COR-L47 (cell line): Measurements from ENCODE around the gene PEAK3.

Source experiments
- DNase-seq: peaks from one replicate; lab custom pipeline; 2025; lab: John Stamatoyannopoulos, UW

PEAK3 gene

DNA sequence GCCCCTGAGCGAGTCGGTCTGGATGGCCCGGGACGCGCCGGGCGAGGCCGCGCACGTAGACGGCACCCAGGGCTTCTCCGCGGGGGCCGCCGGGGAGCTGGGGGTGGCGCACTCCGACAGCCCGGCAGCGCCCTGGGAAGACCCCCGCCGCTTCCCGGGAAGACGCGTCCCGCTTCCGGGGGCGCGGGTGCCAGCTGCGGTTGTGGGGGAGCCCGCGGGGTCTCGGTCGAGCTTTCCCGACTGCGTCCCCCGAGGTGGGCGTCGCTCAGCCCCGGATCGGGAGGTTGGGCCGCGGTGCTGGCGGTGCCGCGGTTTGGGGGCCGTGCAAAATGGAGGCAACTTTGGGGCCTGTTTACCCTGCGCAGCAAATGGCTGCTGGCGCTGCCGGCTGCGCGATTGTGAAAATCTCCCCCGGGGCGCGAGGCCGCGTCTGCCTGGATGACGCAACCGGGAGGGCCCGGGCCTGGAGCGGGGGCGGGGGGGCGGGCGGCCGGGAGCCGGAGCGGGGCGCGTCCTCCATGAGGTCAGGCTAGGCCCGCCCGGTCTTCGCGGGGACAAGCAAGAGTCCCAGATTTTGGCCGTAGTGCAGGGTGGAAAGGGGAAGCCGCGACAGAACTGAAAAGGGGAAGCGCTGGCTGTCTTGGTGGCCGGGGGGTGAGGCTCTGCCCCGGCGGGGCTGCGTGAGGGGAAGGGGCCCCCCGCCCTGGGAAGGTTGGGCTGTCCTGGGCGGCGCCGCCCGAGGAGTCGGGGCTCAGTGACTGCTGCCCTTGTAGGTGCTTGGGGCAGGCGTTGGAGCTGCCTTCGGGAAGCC is 11.3 kb downstream of the PEAK3 start:
- peak; percentile 50 for DNase-seq

DNA sequence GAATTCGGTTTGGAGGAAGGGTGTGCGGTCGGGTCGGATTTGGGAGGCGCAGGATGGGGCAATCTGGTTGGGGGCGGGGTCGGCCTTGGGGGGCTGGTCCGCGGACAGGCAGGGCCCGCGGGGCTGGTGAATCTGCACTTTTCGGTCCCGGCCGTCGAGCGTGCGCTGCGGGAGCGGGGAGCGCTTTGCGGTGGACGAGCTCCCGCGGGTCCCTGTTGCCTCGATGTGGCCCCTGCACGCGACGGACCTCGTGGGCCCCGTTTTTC is 11.9 kb downstream of the PEAK3 start:
- DNase-seq, result no peak

DNA sequence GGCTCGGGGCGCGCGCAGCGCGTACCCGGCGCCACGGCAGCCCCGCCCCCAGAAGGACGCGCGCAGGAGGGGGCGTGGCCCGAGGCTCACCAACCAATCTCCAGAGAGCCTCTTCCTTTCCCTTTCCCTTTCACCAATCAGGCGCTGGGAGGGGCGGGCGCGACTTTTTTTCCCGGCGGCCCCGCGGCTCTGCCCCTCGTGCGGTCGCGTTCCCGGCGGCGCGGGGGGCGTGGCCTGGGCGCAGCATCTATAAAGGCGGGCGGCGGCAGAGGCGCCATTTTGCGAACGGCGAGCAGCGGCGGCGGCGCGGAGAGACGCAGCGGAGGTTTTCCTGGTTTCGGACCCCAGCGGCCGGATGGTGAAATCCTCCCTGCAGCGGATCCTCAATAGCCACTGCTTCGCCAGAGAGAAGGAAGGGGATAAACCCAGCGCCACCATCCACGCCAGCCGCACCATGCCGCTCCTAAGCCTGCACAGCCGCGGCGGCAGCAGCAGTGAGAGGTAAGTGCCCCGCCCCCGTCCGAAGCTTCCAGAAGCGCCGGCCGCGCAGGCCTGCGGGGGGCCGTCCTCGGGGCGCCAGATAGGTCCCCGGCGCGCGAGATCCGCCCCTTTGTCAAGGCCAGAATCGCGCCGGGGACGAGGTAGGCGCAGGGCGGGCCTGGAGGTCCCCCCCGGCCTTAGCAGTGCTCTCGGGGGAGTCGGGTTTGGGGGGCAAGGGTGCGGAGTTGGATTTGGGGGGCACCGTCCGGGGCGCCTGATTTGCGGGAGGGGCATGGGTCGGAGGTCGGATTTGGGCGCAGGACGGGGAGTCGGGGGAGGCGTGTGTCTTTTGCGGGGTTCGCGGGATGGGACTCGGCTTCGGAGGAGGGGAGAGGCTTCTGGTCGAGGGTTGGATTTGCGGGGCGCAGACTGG is 12.5 kb downstream of the PEAK3 start:
- peak; percentile 94 for DNase-seq

DNA sequence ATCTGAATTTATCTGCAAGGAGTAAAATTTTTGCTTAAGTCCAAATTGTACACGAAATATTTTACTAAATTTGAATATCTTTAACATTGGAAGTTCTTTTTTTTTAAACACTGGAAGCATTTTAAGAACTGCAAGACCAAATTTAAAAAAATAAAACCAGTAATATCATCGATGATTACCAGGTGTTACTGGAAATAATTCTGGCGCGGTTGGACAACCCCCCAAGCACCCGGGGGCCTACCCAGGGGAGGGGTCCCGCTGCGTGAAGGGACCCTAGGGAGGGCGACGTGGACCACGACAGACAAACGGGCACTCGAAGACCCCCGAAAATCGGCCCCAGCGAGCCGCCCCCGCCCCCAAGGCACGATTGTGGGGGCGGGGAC is 13.1 kb downstream of the PEAK3 start:
- no peak for DNase-seq

DNA sequence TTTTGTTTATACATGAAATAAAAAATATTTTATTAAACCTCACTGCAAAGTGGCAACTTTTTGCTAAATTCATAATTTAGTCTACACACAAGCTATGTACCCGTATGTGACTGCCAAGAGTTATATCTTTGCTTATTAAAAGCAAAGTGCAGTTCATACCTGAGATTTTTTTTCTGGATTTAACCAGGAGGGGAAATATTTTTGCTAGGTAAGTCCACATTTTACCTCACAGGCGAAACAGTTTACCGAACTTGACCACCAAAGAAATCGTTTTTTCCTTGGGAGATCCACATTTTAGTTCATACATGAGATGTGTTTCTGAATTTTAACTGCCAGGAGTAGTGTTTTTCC is 13.5 kb downstream of the PEAK3 start:
- DNase-seq, result no peak

DNA sequence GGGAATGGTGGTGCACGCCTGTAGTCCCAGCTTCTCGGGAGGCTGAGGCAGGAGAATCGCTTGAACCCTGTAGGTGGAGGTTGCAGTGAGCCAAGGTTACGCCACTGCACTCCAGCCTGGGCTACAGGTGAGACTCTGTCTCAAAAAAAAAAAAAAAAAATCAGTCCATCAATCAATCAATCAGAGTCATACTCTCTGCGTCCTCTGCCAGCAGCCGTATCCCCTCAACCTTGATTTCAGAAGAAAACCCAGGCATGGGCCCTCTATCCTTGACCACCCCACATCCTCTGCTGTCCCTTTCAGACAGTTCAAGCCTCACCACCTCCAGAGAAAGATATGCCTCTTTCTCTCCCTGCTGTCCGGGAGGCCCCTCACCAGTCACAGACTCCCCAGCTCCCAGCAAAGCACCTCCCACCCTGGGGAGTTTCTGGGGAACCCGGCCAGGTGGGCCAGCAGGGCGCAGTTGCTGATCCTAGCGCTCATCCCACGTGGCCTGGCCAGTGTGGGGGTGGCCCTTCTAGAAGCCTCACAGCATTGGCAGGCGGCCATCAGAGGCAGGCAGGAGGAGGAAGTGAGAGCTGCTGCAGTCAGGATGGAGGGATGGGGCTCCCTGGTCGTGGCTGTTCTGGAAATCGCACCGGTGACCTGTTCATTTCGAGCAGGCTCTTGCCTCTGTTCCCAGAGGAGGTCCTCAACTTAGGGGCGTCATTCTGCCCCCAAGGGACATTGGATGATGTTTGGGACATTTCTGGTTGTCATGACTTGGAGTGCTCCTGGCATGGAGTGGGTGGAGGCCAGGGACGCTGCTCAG is 15.6 kb downstream of the PEAK3 start:
- peak; percentile 35 for DNase-seq

DNA sequence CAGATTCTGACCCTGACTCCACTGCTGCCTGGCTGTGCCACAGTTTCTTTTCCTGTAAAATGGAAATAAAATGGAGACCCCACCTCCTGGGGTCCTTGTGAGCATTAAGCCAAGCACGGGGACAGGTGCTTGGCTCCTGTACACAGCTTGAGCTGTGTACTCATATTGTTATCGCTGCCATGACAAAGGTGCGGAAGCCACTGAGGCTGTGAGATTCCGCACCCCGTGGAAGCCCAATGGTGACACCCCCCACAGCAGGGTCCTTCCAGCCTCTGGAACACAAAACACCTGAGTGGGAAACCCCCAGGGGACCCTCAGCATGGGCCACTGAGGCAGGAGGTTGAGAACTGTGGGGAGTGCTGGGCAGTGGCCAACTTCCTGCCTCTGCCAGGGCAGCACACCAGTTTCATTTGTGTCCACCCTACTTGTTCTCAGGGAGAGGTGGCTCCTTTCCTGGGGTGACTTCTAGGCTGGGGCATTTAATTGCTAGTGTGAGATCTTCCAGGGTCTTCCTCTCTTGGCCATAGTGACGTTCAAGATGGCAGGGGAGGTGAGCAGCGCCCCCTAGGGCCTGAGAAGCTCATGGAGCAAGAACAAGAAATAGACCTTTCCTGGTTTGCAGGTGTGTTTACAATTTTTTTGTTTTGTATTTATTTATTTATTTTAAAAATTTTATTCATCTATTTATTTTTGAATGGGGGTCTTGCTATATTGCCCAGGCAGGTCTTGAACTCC is 20.4 kb downstream of the PEAK3 start:
- DNase-seq, result no peak

DNA sequence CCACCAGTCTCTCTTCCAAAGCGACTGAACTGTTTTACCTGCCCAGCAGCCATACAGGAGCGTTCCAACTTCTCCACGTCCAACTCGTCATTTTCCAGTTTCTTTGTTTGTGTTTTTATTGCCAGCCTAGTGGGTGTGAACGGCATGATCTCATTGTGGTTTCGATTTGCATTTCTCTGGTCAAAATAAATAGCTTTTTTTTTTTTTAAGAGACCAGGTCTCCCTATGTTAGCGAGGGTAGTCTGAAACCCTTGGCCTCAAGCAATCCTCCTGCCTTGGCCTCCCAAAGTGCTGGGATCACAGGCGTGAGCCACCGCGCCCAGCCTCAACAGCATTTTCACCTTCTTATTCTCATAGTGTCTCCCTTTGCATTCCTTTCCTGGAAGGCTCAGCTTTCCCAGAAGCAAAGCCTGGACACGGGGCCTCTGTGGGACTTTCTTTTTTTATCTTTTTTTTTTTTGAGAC is 21.6 kb downstream of the PEAK3 start:
- DNase-seq, result no peak

DNA sequence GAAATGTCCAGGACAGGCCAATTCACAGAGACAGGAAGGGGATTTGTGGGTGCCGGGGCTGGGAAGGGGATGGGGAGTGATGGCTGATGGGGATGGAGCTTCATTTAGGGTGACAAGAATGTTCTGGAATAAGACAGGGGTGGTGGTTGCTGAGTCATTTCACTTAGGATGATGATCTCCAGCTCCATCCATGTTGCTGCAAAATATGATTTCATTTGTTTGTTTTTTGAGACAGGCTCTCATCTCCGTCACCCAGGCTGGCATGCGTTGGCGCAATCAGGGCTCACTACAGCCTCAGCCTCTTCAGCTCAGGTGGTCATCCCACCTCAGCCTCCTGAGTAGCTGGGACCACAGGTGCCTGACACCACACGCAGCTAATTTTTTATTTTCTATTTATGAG is 22.6 kb downstream of the PEAK3 start:
- DNase-seq, result no peak

DNA sequence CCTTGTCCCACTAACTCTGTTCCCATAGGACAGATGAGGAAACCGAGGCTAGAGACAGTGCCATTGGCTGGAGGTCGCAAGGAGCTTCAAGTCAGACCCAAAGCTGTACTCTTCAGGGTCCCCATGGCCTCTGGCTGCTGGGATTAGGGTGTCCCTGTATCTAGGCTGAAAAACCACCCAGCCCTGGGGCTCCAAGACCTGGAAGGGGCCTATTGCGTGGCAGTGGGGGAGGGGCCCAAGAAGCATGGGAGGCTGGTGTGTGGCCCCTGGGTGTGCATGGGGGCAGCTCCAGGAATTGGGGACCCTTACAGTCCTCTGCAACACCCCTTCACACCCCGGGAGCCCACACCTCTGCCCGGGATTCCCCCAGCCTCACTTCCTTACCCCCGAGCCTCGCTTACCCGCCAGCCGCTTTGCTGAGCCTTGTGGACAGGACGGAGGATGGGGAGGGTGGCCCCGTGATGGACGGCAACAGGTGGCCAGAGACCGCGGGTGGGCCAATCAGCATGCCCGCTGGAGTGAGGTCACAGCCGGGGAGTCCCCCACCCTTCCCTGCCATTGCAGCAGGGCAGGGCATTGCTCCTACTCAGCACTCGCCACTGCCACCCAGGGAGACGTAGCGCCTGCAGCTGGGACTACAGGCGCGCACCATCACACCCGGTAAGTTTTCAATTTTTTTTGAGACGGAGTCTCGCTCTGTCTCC is 25.8 kb downstream of the PEAK3 start, which contains the start of gene JSRP1:
Gene JSRP1, minus strand, starts transcription at position 436 of the 704 bp plus-strand sequence. CDS start 1,103 bp downstream, outside the sequence.
- DNase-seq, result no peak

DNA sequence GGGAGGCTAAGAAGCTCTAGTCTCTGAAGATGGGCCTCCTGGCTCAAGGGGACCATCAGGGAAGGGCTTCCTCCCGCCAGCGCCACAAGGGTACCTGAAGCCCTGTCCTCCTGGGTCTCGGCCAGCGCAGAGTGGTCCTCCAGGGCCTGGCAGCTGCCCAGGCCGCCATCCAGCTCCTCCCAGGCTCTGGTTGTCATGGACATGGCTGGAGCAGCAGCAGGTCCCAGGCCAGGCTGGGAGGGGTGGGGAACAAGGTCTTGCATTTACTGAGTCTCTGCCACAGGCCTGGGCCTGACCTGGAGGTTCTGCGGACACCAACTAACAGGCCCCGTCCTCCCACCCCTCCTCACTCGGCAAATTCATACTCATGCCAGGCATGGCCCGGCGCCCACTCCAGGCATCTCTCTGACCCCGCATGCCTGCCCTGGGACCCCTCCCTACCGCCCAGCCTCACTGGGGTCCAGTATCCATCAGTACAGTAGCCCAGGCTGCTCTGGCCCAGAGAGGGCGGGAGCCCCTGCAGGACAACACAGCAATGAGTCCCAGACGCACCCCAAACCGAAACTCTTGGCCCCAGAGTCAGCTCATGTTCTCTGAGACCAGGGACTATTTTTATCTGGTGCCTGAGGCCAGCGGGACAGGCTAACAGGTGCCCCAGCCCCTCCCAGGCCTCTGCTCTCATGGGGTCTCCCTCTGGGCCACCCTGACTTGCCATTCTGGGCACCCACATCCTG is 26.7 kb downstream of the PEAK3 start:
- DNase-seq, result no peak

DNA sequence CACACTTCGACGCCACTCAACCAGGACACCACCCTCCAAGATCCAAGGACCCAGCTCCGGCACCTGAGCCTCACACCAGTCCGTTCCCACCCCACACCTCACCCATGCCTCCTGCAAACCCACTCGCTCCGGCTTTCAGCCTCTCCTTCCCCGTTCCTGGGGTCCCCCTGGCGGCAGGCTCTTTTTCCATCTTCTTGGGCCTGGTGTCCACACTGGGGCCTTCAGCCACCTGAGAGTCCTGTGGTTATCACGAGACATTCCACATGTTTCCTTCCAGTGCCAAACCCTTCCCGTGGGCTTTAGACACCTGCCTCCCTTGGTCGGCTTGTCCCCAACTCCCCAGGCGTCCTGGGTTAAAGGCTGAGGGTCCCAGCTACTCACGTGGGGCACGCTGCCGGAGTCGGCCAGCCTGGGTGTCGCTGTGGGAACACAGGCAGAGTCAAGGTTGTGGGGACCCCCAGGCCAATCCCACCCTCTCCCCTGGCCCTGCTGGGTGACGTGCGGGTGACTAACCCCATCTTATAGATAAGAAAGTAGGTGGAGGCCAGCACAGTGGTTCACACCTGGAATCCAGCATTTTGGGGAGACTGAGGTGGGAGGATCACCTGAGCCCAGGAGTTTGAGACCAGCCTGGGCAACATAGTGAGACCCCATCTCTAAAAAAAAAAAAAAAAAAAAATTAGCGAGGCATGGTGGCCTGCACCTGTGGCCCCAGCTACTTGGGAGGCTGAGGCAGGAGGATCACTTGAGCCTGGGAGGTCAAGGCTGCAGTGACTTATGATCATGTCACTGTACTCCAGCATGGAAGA is 27.7 kb downstream of the PEAK3 start:
- DNase-seq, result no peak

DNA sequence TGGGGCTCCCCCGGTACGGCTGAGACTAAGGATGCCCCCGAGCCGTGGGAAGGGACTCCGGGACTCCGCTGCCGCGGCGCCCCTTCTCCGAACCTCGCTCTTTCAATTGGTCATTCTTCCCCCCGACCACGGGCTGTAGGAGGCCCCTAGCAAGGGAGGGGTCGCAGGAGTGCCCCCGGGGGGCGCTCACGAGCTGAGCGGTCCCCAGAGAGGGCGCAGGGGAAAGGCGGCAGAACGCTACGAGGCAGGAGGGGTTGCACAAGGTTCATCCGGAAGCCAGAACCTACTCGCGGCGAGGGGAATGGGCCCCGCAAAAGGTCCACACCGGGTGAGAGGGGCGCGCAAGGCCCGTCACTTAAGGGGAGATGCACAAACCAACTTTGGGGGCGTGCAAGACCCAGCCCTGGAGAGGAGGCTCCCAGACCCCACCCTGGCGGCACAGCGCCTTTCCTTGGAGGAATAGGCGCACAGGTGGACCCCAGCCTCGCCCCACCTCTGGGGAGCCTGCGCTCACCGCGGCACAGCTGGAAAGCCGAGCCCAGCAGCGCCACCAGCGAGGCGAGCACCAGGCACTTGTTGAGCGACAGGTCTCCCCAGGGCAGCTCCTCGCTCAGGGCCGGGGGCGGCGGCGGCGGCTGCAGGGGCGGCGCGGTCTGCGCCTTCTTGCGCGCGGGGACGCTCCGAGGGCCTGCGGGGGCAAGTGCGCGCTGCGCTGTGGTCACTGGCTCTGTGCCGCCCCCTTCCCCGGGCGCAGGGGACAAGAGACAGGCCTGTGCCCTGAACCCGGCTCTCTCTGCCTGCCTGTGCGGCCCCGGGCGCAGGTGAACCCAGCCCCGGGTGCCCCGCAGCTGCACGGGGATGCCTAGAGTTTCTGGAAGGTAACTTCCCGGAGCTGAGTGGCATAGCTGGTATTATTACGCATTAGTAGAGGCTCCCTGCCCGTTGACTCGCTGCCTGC is 28.6 kb downstream of the PEAK3 start:
- DNase-seq, result no peak

DNA sequence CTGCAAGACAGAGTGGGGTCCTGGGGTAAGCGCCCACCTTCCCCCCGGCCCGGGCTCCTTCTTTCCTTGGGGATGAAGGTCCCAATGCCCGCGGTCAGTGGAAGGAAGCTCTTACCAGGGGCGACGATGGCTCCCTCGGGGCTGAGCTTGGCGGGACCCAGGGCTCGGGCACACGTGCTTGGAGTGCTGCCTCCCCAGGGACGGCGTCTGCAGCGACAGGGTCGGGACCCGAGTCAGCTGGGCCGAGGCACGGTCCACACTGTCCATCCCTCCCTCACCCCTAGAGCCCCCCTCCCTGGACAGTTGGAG is 29.2 kb downstream of the PEAK3 start:
- DNase-seq, result no peak

DNA sequence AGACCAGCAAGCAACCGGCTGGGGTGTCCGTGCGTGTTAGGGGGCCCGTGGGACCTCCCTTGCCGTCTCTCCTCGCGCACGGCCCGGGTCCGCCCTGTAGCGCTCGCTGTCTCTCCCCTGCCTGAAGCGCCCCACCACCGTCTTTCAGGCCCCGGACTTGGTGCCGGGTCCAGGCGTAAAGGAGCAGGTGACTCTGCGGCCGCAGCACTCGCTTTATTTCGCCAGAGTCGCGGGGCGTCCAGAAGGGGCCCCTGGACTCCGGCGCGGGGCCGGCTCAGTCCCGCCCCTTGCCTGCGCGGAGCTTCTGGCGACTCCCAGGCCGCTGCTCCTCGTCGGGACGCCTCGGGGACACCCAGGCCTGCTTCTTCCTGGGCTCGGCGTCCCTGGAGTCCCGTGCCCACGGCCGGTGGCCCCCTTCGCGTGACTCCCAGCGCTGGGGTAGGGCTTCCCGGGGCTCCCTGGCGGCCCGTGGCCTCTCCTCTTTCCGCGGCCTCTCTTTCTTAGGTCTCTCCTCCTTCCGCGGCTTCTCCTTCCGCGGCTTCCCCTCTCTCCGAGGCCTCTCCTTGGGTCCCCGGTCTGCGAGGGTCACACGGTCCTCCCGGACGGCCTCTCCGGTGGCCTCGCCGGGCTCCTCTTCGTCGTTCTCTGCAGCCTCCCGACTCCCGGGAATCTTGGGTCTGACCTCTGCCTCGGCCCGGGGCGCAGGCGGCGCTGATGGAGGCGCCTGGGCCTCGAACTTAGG is 29.7 kb downstream of the PEAK3 start:
- no peak for DNase-seq

DNA sequence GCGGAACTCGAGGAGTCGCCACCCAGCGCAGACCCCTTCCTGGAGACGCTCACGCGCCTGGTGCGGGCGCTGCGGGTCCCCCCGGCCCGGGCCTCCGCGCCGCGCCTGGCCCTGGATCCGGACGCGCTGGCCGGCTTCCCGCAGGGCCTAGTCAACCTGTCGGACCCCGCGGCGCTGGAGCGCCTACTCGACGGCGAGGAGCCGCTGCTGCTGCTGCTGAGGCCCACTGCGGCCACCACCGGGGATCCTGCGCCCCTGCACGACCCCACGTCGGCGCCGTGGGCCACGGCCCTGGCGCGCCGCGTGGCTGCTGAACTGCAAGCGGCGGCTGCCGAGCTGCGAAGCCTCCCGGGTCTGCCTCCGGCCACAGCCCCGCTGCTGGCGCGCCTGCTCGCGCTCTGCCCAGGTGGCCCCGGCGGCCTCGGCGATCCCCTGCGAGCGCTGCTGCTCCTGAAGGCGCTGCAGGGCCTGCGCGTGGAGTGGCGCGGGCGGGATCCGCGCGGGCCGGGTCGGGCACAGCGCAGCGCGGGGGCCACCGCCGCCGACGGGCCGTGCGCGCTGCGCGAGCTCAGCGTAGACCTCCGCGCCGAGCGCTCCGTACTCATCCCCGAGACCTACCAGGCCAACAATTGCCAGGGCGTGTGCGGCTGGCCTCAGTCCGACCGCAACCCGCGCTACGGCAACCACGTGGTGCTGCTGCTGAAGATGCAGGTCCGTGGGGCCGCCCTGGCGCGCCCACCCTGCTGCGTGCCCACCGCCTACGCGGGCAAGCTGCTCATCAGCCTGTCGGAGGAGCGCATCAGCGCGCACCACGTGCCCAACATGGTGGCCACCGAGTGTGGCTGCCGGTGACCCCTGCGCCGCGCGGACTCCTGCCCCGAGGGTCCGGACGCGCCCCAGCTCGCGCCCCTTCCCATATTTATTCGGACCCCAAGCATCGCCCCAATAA is 30.6 kb downstream of the PEAK3 start:
- DNase-seq, result no peak

DNA sequence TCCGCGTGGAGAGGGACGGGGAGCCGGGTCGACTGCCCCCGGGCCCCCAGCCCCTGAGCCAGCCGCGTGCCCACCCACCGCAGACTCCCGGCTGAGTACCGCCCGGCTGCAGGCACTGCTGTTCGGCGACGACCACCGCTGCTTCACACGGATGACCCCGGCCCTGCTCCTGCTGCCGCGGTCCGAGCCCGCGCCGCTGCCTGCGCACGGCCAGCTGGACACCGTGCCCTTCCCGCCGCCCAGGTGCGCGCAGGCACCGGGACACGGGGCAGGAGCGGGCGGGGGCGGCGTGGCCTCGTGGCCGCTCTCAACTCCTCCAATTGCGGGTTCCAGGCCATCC is 31.2 kb downstream of the PEAK3 start:
- no peak for DNase-seq
